ENCODE results near the gene CMIP. TPM values are rescaled to one million over a fixed set of nuclear protein-coding genes. Genes with fewer than 3 reads are reported as not detected.

The CMIP gene
- total RNA-seq, 1 donor from 2014 or later: 163 TPM

DNA sequence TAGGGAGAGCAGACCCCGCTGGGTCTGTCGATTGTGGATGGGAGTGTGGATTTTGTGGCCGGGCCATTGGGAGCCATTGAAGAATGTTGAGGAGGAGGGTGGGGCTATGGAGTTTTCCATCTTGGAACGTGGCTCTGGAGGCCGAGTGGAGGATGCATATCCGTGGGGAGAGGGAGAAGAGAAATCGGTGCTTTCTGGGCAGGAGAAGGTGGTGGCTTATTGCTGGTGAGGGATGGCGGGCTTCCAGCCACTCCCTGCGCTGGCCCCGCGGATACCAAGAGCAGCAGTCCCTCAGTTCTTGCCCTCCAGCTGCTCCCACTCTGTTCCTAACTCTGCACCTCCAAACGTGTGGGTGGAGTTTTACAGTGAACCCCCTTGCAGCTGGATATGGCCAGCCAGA, 162.4 kb downstream of the CMIP start:
- no peak overlapping the region for H3K4me3 Mint-ChIP-seq (ENCODE audit: unreplicated experiment)
- H3K9me3 Mint-ChIP-seq (ENCODE audit: unreplicated experiment): peaks cover 16% of the 10 kb centered on the region
- TF ChIP-seq, protein P1, sequence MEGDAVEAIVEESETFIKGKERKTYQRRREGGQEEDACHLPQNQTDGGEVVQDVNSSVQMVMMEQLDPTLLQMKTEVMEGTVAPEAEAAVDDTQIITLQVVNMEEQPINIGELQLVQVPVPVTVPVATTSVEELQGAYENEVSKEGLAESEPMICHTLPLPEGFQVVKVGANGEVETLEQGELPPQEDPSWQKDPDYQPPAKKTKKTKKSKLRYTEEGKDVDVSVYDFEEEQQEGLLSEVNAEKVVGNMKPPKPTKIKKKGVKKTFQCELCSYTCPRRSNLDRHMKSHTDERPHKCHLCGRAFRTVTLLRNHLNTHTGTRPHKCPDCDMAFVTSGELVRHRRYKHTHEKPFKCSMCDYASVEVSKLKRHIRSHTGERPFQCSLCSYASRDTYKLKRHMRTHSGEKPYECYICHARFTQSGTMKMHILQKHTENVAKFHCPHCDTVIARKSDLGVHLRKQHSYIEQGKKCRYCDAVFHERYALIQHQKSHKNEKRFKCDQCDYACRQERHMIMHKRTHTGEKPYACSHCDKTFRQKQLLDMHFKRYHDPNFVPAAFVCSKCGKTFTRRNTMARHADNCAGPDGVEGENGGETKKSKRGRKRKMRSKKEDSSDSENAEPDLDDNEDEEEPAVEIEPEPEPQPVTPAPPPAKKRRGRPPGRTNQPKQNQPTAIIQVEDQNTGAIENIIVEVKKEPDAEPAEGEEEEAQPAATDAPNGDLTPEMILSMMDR (IDR thresholded peaks at IDR 0.05; ENCODE audit: partially characterized antibody, unreplicated experiment): no peak
- no peak for DNase-seq
- H3K27ac Mint-ChIP-seq (ENCODE audit: unreplicated experiment): peak overlapping the region; percentile 17
- peaks cover 10% of the 10 kb centered on the region for H3K36me3 Mint-ChIP-seq (ENCODE audit: unreplicated experiment)
- H3K27me3 Mint-ChIP-seq (ENCODE audit: unreplicated experiment): peaks cover 16% of the 10 kb centered on the region
- H3K4me1 Mint-ChIP-seq (ENCODE audit: low read depth, unreplicated experiment): peaks cover 37% of the 10 kb centered on the region

DNA sequence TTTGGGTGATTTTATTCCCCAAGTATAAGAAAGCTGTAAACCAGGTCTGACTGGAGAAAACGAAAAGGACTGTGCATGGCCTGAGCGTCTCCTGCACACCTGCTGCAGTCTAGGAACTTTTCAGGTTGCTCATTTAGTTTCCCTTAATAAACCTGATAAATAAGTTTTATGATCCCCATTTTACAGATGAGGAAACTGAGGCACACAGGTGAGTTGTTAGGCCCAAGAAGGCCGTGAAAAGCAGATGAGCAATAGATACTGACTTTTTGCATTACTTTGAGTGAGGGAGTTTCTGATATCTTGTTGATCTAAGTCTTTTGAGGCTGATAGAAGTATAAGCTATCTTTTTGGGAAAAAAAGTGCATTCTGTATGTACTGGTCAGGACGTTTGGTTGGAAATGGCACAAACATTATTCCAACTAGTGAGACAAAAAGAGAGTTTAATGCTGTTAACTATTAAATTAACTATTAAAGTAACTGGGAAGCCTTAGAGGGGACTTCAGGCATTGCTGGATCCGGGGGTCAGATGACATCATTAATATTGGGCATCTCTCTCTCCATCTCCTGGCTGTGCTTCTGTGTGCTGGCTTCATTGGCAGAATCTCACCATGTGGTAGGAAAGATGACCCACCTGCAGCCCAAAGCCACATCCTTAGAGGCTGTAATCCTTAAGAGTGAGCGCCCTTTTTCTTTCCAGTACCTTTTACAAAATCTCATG, 163.4 kb downstream of the CMIP start:
- Mint-ChIP-seq H3K9me3 (ENCODE audit: unreplicated experiment) (peaks cover 16% of the 10 kb centered on the region), H3K4me1 (ENCODE audit: low read depth, unreplicated experiment) (peaks cover 31% of the 10 kb centered on the region), H3K27me3 (ENCODE audit: unreplicated experiment) (peaks cover 16% of the 10 kb centered on the region), H3K27ac (ENCODE audit: unreplicated experiment) (no peak overlapping the region), H3K36me3 (ENCODE audit: unreplicated experiment) (peaks cover 10% of the 10 kb centered on the region), H3K4me3 (ENCODE audit: unreplicated experiment) (no peak overlapping the region)
- DNase-seq: no peak
- TF ChIP-seq, protein P1 (IDR thresholded peaks at IDR 0.05; ENCODE audit: partially characterized antibody, unreplicated experiment): no peak

DNA sequence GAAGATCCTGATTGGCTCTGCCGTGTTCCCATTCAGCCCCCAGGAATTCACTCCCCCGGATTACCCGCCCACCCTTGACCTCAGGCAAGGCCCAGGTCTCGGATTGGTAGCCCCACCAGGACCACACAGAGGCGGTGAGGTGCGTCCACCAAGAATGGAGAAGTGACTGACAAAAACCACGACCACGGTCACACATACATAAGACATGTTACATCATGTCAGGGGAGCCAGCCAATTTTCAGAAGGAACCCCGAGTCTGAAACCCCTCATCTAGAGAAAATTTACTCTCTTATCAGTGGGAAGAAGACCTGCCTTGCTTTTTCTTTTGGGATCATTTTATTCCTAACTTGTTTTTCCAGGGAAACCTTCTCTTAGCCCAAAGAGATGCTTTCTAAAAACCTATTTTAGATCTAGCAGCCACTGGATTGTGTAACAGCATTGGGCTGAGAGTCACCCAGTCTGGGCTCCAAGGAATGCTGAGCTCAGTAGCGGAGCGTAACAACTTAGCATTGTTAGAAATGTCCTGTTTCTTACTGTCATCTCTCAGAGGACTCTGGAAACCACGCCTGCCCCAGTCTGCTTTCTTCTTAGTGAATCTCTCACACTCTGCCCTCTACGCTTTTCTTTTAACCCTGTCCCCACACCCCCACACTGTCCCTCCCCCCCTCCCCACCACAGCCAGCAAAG, 164.1 kb downstream of the CMIP start:
- H3K27me3 Mint-ChIP-seq (ENCODE audit: unreplicated experiment): peaks cover 16% of the 10 kb centered on the region
- no peak overlapping the region for H3K27ac Mint-ChIP-seq (ENCODE audit: unreplicated experiment)
- peaks cover 6% of the 10 kb centered on the region for H3K36me3 Mint-ChIP-seq (ENCODE audit: unreplicated experiment)
- TF ChIP-seq, protein P1 (IDR thresholded peaks at IDR 0.05; ENCODE audit: partially characterized antibody, unreplicated experiment): no peak
- H3K4me3 Mint-ChIP-seq (ENCODE audit: unreplicated experiment): no peak overlapping the region
- DNase-seq: no peak
- peaks cover 14% of the 10 kb centered on the region for H3K9me3 Mint-ChIP-seq (ENCODE audit: unreplicated experiment)
- peaks cover 31% of the 10 kb centered on the region for H3K4me1 Mint-ChIP-seq (ENCODE audit: low read depth, unreplicated experiment)

DNA sequence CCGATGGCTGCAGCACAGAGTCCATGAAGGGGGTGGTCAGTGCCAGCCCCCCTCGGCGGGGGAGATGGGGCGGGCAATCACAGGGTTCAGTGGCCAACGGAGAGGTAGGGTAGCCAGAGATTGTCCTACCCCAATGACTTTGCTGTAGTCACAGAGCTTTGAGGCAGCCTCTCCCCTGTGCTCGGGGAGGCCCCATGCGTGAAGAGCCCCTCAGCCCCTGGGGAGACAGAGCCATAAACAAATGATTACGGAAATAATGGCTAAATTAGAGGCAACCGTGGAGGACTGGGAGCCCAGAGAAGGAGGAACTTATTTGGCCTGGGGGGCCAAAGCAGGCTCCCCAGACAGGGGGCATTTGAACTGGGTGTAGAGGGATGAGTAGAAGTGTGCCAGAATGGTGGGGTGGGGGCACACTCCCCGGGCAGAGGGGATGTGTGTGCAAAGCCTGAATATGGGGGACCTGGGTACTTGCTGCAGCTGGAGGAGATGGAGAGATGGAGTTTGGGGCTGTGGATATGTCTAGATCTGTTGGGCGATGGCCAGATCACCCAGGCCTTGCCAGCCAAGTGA, 164.8 kb downstream of the CMIP start:
- peaks cover 14% of the 10 kb centered on the region for H3K9me3 Mint-ChIP-seq (ENCODE audit: unreplicated experiment)
- H3K36me3 Mint-ChIP-seq (ENCODE audit: unreplicated experiment): peaks cover 5% of the 10 kb centered on the region
- TF ChIP-seq, protein P1 (IDR thresholded peaks at IDR 0.05; ENCODE audit: partially characterized antibody, unreplicated experiment): no peak
- DNase-seq: no peak
- H3K27me3 Mint-ChIP-seq (ENCODE audit: unreplicated experiment): peaks cover 16% of the 10 kb centered on the region
- peak overlapping the region; percentile 43 for H3K27ac Mint-ChIP-seq (ENCODE audit: unreplicated experiment)
- no peak overlapping the region for H3K4me3 Mint-ChIP-seq (ENCODE audit: unreplicated experiment)
- H3K4me1 Mint-ChIP-seq (ENCODE audit: low read depth, unreplicated experiment): peaks cover 31% of the 10 kb centered on the region

Data from glutamatergic neuron (in vitro differentiated cells).